ENCODE results near the gene CFP. TPM values are rescaled to one million over a fixed set of nuclear protein-coding genes. Genes with fewer than 3 reads are reported as not detected.

The CFP gene
- total and polyA plus RNA-seq, 2 of the 13 experiments (the other 11 are each of a cell fraction or from before 2014, with no cell fraction given) = 0.01 TPM; not detected in 1

DNA sequence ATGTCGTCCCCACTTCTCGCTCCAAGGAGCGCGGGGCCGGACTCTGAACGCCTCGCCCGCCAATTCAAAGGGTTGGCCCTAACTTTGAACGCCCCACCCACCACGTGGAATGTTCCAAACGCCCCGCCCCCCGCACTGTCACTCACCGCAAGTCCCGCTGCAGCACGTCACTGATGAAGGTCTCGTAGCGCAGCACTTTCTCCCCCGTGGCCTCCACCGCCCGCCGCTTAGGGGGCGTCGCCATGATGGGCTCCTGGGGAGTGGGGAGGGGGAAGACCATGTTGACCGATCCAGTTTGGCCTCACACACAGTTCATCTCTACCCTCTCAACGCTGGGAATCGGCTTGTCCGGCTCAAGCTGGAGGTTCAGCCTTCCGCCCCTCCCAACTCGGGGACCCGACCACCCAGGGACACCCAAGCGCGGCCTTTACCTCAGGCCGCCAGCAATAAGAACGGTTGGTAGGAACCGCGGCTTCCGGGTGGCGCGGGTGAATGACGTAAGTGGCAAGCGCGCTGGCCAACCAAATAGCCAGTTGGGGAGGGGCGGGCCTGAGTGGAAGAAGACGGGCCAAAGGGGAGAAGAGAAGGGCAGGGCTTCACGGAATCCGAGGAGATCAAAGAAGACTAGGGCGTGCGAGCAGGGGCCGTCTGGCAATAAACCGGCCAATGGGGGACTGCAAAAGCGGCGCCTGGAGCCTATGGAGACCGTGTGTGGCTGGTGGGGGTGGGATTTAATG, 29.1 kb upstream of the CFP start, which contains the start of gene UXT (continued):
- TF ChIP-seq, protein P1, sequence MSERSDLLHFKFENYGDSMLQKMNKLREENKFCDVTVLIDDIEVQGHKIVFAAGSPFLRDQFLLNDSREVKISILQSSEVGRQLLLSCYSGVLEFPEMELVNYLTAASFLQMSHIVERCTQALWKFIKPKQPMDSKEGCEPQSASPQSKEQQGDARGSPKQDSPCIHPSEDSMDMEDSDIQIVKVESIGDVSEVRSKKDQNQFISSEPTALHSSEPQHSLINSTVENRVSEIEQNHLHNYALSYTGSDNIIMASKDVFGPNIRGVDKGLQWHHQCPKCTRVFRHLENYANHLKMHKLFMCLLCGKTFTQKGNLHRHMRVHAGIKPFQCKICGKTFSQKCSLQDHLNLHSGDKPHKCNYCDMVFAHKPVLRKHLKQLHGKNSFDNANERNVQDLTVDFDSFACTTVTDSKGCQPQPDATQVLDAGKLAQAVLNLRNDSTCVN (CRISPR knock-in tag; IDR thresholded peaks at IDR 0.05; ENCODE audit: borderline replicate concordance) = no peak
- TF ChIP-seq HOXD1 (CRISPR knock-in tag; IDR thresholded peaks at IDR 0.05) = no peak
- TF ChIP-seq ZNF225 (CRISPR knock-in tag; IDR thresholded peaks at IDR 0.05) = no peak
- TF ChIP-seq SOX13 (IDR thresholded peaks at IDR 0.05) = no peak
- TF ChIP-seq SOX13 (CRISPR knock-in tag; conservative IDR thresholded peaks at IDR 0.05 in 1 of 2, IDR thresholded peaks at IDR 0.05 in 1 of 2) = 0 out of 4 replicates have a peak, but pooled peaks of 1 of the 2 experiments have one; percentile 5
- peak; percentile 83 for TF ChIP-seq NFYB (CRISPR knock-in tag; IDR thresholded peaks at IDR 0.05)
- TF ChIP-seq YY1 (IDR thresholded peaks at IDR 0.05; ENCODE audit: insufficient read depth, insufficient replicate concordance, low read depth, low read length) = peak; percentile 80
- TF ChIP-seq, protein P2, sequence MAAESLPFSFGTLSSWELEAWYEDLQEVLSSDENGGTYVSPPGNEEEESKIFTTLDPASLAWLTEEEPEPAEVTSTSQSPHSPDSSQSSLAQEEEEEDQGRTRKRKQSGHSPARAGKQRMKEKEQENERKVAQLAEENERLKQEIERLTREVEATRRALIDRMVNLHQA (CRISPR knock-in tag; IDR thresholded peaks at IDR 0.05) = no peak
- peak; percentile 10; the same call in 1 of the 2 replicates for TF ChIP-seq ZNF770 (CRISPR knock-in tag; IDR thresholded peaks at IDR 0.05)
- TF ChIP-seq, protein P3, sequence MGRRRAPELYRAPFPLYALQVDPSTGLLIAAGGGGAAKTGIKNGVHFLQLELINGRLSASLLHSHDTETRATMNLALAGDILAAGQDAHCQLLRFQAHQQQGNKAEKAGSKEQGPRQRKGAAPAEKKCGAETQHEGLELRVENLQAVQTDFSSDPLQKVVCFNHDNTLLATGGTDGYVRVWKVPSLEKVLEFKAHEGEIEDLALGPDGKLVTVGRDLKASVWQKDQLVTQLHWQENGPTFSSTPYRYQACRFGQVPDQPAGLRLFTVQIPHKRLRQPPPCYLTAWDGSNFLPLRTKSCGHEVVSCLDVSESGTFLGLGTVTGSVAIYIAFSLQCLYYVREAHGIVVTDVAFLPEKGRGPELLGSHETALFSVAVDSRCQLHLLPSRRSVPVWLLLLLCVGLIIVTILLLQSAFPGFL (CRISPR knock-in tag; IDR thresholded peaks at IDR 0.05) = no peak
- TF ChIP-seq ARID5B (CRISPR knock-in tag; IDR thresholded peaks at IDR 0.05) = no peak
- peak; percentile 52 for TF ChIP-seq HNF4A (CRISPR knock-in tag; IDR thresholded peaks at IDR 0.05)
- no peak for TF ChIP-seq ZKSCAN8 (CRISPR knock-in tag; IDR thresholded peaks at IDR 0.05; ENCODE audit: borderline replicate concordance)
- TF ChIP-seq ZNF749 (CRISPR knock-in tag; IDR thresholded peaks at IDR 0.05; ENCODE audit: borderline replicate concordance) = 0 out of 2 replicates have a peak, but pooled peaks have one; percentile 27
- TF ChIP-seq MED8 (CRISPR knock-in tag; IDR thresholded peaks at IDR 0.05; ENCODE audit: insufficient replicate concordance) = no peak
- TF ChIP-seq ZBTB1 (CRISPR knock-in tag; IDR thresholded peaks at IDR 0.05; ENCODE audit: borderline replicate concordance) = no peak
- no peak for TF ChIP-seq SMC3 (IDR thresholded peaks at IDR 0.05; ENCODE audit: low read length)
- no peak for TF ChIP-seq ZNF12 (CRISPR knock-in tag; IDR thresholded peaks at IDR 0.05)
- peak; percentile 46; the same call in 1 of the 2 replicates for TF ChIP-seq ZNF558 (CRISPR knock-in tag; IDR thresholded peaks at IDR 0.05; ENCODE audit: borderline replicate concordance)
- TF ChIP-seq SP1 (IDR thresholded peaks at IDR 0.05) = no peak
- peak; percentile 52; the same call in 1 of the 2 replicates for TF ChIP-seq SP1 (CRISPR knock-in tag; IDR thresholded peaks at IDR 0.05)

All from HepG2 (cell line).